GM21526 (cell line): ENCODE measurements around the gene CCDC157.

Experiments used
- ATAC-seq: cut with Tn5 transposase; IDR thresholded peaks from one replicate; pipeline ENCODE4 v1.9.1; 2021; ENCODE audit warnings: moderate library complexity; ENCODE audit not compliant: unreplicated experiment, low FRiP score

The CCDC157 gene

DNA sequence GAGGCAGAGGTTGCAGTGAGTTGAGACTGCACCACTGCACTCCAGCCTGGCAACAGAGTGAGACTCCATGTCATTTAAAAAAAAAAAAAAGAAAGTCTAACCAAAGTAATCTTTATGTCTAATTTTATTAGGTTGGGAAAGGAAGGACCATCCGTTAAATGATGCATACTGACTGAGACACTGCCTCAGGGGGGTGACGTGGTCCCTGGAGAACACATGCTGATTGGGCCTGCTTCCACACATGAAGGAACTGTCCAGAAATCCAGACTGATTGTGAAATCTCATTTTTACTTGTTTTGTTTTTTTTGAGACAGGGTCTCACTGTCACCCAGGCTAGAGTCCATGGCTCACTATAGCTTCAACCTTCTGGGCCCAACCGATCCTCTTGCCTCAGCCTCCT lies 5.6 kb upstream of the CCDC157 start:
- ATAC-seq = no peak

DNA sequence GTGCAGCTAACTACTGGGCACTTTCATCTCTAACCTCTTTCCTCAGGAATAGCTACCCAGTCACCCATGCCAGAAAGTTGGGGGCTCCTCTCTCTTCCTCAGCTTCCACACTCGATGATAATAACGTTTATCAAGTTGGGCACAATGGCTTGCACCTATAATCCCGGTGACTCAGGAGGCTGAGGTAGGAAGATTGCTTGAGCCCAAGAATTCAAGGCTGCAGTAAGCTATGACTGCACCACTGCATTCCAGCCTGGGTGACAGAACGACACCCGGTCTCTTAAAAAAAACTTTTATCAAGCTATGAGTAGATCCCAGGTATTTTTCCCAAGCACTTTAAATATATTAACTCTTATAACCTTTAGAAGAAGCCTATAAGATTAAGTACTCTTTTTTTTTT lies 2.2 kb upstream of the CCDC157 start:
- ATAC-seq = no peak

DNA sequence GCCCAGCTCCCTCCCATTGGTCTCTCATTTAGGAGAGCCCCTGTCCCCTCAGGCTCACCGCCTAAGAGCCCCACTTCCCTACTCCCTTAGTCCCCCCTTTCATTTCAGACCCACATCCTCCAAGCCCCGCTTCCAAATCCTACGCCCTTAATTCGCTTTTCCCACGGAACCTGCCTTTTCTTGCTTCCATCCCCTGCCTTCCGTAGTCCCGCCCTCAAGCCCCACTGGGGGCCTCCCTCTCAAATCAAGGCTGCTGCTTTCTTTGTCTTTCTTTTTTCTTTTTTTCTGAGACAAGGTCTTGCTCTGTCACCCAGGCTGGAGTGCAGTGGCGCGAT lies 396 bp downstream of the CCDC157 start:
- peak; percentile 37 for ATAC-seq

DNA sequence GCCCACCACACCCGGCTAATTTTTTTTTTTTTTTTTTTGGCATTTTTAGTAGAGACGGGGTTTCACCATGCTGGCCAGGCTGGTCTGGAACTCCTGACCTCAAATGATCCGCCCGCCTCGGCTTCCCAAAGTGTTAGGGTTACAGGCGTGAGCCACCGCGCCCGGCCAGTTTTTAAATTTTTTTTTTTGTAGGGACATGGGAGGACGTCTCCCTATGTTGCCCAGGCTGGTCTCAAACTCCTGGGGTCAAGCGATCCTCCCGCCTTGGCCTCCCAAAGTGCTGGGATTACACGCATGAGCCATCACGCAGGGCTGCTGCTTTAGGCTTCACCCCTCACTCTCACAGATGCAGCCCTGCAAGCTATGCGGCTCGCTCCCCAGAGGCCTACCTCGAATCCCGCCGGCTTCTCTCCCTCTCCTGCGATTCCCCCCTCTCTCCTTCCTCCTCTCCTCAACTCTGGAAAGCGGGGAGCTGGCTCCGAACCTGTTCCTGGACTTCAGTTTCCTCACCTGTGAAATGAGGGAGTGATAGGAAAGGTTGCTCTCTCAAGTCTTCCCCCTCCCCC lies 926 bp downstream of the CCDC157 start:
- no peak for ATAC-seq

DNA sequence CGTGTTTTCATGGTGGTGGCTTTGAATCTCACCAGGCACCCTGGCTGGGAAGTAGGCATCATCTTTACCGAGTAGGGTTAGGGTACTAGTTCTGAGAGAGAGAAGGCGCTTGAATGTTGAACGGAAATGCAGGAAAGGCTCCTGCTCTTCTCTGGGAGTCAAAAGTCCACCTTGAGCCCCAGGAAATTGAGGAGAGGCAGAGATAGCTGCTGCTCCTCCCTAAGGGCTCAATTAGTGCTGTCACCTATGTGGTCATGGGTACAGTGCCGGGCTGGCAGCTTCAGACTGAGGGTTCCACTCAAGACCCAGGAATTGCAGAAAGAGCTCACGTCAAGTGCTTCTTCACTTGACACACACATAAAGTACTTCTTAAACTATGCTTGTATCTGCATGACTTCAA lies 1.7 kb downstream of the CCDC157 start:
- ATAC-seq = no peak

DNA sequence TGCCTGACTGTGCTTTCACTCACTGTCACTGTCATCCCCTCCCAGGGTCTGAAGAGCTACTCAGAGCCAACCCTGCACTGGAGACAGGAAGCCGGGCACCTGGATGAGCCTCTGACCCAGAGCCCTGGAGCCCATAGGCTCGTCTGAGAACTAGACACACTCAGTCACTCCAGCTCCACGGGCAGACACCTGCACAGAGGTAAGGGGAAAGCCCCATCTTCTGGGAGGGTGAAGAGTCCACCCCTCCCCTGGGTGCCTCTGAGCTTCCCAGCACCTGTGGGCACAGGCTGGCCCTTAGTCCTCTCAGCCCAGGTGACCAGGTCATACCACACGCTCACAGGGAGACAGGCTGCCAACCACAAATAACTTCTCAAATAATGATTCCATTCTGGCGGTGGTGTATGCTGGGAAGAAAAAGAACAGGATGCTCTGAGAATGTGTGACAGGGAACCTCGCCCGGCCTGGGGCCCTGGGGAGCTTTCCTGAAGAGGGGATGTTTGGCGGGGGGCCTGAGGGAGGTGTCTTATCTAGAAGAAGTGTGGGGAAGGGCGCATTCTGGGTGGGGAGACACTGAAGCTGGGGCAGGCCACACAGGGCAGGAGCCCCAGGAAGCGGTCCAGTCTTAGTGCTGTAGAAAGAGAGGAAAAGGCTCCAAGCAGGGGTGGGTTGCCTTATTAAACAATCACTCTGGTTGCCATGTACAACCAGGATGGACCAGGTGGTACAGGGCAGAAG lies 5.3 kb downstream of the CCDC157 start:
- no peak for ATAC-seq

DNA sequence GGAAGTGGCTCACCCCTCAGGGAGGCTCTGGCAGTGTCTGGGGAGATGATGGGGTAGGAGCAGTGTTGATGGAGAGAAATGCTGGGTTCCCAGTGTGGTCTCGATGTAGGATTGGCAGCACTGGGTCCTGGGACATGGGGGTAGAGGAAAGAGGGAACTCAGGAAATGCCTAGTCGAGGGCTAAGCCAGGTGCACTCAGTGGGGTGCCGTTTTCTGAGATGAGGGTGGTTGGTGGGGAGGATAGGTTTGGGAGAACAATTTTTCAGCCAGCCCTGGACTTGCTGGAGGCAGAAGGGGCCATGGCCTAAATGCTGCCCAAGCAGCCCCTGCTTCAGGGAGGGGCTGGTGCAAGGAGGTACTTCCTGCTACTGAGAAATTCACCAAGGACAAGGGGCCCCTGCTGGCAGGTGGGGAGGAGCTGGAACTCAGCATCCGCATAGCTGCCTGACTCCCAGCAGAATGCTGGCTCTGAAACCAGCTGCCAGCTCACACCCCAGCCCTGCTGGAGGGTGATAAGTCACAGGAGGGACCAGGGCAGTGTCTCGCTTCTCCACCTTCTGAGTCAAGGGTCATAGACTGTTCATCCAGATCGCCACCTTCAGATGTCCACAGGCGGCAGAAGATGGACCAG lies 6.0 kb downstream of the CCDC157 start:
- no peak for ATAC-seq

DNA sequence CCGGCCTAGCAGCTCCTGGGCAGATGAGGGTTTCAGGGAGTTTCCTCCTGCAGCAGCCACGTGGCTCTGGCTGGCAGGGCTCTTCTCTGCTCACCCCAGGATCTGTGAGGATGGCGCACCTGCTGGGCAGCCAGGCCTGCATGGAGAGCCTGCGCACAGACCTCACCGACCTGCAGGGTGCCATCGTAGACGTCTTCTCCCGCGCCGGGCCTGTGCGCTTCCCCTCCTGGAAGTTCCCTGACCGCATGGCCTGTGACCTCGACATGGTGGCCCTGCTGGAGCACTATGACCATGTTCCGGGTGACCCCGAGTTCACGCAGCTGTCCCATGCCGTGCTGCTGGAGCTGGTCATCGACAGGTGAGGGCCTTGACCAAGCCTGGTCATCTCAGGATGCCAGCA lies 9.1 kb downstream of the CCDC157 start:
- ATAC-seq = no peak

DNA sequence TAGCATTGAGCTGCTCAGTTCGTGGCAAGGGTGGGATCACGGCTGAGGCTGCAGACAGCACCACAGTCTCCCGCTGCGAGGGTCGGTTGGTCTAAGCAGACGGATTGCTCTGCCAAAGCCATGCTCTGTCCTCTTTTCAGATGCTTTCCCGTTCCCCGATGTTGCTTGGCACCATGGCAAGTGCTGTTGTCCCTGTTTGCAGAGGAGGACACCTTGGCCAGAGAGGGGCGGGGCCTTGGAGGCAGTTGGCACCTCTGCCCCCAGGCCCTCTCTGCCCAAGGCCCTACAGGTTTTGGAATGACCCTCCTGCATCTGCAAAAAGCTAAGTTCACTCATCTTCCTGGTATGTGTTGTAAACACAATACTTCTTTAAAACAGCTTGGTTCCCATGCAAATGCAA lies 11.6 kb downstream of the CCDC157 start:
- no peak for ATAC-seq

DNA sequence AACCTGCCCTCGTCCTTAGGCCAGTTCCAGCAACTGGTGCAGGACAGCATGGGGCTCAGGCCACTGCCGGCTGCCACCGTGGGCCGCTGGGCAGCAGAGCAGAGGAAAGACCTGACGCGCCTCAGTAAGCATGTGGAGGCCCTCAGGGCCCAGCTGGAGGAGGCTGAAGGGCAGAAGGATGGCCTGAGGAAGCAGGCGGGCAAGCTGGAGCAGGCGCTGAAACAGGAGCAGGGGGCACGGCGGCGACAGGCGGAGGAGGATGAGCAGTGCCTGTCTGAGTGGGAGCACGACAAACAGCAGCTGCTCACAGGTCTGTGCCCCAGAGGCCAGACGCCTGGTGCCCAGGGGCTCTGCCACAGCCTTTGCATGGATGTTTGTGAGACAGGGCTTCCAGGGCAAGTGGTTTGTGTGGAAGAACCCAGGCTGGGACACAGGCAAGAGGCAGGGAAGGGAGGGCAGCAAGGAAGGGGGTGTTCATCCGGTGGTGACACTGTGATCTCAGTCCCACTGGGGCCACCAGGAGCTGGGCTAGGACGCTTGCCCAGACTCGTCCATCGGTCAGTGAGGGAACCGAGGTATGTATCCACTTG lies 13.9 kb downstream of the CCDC157 start:
- no peak for ATAC-seq

DNA sequence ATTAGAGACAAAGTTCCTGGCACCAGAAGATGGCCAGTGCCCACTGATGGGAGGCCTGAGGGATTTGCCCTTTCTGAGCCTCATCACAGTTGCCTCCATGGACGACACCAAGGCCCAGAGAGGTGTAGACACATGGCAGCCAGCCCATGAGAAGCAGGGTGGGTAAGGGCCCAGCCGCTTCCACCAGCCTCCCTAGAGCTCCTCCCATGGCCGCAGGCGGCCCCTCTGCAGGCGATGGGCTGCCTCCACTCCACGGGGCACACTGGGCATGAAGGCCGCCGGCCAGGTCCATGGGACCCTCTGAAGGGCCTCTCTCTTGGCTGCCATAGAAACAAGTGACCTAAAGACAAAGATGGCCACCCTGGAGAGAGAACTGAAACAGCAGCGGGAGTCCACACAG lies 14.5 kb downstream of the CCDC157 start:
- no peak for ATAC-seq

DNA sequence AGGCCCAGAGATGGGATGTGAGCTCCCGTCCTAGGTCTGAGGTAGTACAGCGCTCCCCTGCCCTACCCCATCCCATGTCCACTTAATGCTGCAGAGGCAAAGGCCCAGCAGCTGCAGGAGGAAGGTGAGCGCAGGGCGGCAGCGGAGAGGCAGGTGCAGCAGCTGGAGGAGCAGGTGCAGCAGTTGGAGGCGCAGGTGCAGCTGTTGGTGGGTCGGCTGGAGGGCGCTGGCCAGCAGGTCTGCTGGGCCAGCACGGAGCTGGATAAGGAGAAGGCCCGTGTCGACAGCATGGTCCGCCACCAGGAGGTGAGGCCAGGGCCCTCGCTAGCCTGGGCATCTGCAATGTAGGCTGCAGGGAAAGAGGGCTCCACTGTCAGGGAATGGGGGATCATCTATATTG lies 15.2 kb downstream of the CCDC157 start:
- ATAC-seq = no peak

DNA sequence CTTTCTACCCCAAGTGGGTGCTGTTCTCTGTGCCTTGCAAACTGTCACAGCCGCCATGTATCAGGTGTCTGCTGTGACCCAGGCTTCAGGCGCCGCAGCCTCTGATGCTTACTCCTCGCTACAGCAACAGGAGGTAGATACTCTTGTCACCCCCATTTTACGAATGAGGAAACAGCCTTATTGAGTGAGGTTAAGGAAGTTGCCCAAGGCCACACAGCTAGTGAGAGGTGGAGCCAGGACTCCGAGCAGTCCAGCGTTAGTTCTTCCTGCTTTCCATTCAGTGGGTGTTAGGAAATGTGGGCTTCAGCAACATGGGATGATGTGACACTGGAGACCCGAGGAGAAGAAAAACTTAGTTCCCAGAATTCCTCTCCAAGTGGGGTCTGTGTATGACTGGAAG lies 16.1 kb downstream of the CCDC157 start:
- ATAC-seq = no peak

DNA sequence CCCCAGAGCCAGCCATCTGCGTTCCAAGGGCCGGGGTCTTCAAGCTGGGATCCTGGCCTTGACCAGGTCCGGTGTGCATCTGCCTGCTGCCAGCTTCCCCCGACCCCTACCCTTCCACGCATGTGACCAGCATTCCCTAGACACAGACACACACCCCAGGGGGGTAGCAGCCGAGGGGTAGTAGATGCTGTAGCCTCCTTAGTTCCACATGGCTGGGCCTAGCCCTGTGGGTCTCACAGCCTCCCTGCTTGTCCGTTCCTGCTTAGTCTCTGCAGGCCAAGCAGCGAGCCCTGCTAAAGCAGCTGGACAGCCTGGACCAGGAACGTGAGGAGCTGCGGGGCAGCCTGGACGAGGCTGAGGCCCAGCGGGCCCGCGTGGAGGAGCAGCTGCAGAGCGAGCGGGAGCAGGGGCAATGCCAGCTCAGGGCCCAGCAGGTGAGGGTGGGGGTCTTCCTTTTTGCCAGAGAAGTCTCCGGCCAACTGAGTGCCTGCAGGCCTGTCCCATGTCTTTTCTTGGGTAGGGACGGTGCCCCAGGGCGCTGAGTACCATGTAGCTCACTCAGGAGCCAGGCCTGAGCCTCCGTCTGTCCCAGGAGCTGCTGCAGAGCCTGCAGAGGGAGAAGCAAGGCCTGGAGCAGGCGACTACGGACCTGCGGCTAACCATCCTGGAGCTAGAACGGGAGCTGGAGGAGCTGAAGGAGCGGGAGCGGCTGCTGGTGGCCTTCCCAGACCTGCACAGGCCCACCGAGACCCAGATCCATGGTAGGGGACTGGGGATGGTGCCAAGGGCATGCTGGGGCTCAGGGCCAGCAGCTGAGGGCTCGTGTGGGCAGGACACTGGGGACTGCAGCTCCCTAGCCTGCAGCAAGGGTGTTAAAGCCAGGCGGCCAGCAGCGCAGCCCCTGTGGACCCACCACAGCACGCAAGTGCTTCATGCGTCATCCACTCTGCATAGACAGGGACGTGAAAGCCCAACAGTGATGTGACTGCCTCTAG lies 16.8 kb downstream of the CCDC157 start:
- ATAC-seq = no peak

DNA sequence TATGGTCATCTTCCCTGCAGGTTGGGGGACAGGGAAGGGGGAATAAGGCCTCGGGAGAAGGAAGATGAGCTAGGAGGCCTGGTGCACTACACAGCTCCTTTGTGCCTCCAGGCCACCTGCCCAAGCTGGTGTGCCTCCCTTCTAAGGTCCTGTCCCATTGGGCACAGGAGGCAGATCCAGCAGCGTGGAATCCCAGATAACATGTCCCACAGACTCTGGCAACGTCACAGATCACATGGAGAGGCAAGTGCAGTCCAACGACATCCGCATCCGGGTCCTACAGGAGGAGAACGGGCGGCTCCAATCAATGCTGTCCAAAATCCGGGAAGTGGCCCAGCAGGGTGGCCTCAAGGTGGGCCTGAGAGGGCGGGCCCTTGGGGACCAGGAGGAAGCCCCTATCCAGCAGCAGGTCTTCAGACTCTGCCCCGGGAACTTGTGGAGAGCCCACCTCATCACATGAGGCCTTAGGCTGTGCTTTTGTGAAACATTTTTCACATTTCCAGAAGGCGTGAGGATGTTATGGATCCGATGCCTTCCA lies 18.6 kb downstream of the CCDC157 start:
- no peak for ATAC-seq

DNA sequence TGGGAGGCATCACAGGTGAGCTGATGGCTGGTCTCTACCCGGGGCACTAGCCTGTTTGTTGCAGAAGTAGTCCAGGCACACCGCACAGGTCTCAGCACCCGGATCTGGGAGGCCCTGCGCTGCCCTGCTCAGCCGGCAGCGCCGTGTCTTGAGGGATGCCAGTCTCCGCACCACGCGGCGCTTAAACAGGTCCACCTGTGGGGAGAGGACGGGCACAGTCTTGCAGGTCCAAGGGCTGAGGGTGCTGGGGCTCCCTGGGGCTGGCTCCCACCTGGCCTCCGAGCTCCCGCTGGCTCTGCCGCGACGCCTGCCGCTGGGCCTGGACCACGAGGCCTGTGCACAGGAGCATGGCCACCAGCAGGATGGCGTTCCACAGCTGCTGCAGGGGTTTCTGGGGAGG lies 23.2 kb downstream of the CCDC157 start:
- no peak for ATAC-seq

DNA sequence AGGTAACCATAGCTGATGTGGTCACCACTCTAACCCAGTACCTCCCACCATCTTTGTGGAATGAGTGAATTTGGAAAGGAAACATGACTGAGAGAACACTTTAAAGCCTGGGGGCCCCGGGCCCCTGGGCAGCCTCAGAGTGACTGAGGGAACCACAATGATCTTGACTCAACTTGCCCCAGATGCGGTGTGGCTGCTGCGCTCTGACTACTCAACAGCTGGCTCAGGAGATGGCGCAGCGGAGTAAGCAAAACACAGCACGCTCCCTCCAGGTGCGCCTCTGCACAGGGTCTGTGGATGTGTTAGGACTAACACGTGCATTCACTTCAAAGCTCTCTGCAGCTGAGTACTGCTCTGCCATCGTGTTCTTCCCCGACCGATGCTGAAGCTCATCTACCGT lies 24.5 kb downstream of the CCDC157 start:
- ATAC-seq = no peak

DNA sequence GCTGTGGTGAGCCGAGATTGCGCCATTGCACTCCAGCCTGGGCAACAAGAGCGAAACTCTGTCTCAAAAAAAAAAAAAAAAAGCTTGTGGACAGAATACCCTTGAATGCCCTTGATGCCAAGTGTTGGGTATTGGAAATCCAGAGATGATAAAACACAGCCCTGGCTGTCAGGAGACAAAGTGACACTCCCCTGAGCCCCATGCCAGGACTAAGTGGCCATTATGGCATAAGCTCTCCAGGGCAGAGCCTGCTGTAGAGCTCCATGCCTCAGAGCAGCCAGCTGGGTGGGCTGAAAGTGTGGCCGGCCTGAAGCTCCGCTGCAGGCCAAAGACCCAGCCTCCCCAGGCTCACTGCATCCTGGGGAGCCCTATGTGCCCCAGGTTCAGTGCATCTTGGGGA lies 25.5 kb downstream of the CCDC157 start:
- ATAC-seq = no peak

DNA sequence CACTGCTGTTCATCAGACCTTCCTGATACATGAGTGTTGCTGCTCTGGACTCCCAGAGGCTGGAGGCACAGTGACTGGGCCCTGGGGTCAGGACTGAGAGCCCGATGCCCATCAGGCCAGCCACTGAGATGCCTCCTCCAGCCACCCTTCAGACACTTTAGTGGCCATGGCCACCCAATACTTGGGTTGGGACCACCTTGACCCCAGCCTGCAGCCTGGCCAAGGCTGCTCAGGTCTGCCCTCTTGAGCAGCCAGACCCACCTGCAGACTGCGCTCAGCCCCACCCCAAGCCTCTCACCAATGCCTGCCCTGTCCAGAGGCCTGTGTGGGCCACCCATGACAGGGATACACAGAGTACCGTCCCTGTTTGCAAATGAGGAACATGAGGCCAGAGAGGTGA lies 26.3 kb downstream of the CCDC157 start:
- no peak for ATAC-seq

DNA sequence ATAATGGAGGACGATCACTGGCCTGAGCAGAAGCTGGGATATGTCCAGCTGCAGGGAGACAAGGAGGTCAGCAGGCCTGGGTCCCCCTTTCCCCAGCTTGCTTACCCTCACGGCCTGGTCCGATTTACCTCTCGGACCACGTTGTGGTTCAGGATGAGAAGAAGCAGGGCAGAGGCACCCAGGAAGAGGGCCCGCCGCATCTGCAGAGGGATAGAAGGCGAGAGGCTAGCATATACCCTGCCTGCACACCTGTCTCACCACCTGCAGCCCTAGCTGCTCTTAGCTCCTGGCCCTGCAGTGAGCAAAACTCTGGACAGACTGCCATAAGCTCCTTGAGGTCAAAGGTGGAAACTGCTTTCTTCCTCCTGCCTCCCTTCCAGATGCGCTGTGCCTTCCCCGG lies 29.1 kb downstream of the CCDC157 start:
- no peak for ATAC-seq

DNA sequence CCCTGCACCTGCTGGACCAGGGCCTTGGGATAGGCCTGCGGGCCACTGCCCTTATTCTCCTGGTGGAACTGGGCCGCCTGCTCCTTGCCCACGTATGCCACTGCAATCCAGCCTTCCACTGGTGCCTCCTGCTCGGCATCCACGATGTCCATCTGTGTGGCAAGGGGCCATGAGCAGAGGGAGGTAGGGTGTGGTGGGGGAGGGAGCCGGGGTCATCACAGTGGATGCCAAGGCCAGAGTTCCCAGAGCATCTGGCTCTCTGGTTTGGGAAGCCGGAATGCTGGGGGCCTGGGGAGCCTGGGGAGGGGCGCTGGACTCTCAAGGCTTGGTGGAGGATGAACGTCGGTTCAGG lies 29.8 kb downstream of the CCDC157 start:
- no peak for ATAC-seq
